Spleen (tissue), 7 donors: ENCODE results near the gene LRATD1.

Experiments
- CTCF ChIP-seq, 11 experiments: fragments of 200-600 bp in 7 of 11; fragments of 450-650 bp in 4 of 11; sonication (generic) in 4 of 11; IDR thresholded peaks in 8 of 11; conservative IDR thresholded peaks in 3 of 11; 1 replicate in 7 of 11; 2 replicates in 4 of 11; pipeline versions ENCODE4 v1.4.0 to v1.8.0; 2016 to 2021; ENCODE audit warnings: antibody characterized with exemption in 11 of 11, inconsistent platforms in 4 of 11, mild to moderate bottlenecking in 1 of 11
- POLR2A ChIP-seq, 3 donors: fragments of 450-650 bp; IDR thresholded peaks; one replicate each; pipeline ENCODE4 v1.5.1; 2017; ENCODE audit warnings: antibody characterized with exemption in 3 of 3, mild to moderate bottlenecking in 1 of 3
- donor health status: DM: no; HTN: no; CAD: no; lungs with moderate emphysema.
- donor health status: DM: no; HTN: no; CAD: no.
- donor health status: DM: no; HTN: no; CAD: no.

DNA sequence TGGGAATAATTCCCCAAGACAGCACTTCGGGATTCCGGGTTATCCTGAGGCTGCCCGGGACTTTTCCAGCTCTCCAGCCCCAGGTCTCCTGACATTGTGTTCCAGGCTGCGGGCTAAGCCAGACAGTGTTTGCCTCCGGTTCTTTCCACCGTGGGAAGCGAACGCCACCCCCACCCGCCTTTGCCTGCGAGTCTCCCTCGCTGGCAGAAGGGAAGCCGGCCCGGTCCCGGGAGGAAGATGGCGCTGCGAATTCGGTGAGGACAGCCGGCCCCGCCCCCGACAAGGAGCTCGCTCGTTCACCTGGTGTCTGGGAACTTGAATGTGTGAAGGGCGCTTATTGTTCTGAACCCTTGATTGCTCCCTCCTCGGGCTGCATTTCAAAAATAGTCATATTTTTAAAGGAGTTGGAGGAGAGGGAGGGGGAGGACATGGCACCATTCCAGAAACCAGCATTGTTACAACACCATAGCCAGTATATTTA, 2.9 kb downstream of the LRATD1 start:
- TF ChIP-seq CTCF (IDR thresholded peaks at IDR 0.05 in 8 of 11, conservative IDR thresholded peaks at IDR 0.05 in 3 of 11), result no peak
- TF ChIP-seq POLR2A (IDR thresholded peaks at IDR 0.05), result no peak
